C4-2B (cell line): ENCODE data around the gene PDXK.

Experiments
- H3K27ac ChIP-seq: fragments of 450-650 bp; 2 replicates; pipeline ENCODE4 v1.5.1; 2017
- CTCF ChIP-seq: fragments of 450-650 bp; conservative IDR thresholded peaks from 2 replicates; pipeline ENCODE4 v1.5.1; 2017; ENCODE audit warnings: mild to moderate bottlenecking
- ZFX ChIP-seq: fragments of 450-650 bp; IDR thresholded peaks from 2 replicates; pipeline ENCODE4 v1.6.1; 2017

Gene PDXK

GRCh38 chr21:43734928-43735229 lies 15.9 kb downstream of the PDXK start:
- H3K27ac ChIP-seq: no peak overlapping the region
- TF ChIP-seq ZFX: no peak
- TF ChIP-seq CTCF: no peak

- no peak overlapping the region for H3K27ac ChIP-seq
- TF ChIP-seq ZFX (no peak), CTCF (no peak)
Measured at GRCh38 chr21:43735236-43736091, 16.5 kb downstream of the PDXK start.

- no peak overlapping the region for H3K27ac ChIP-seq
- no peak for TF ChIP-seq CTCF
- TF ChIP-seq ZFX: no peak
Measured at GRCh38 chr21:43736224-43736883, 17.4 kb downstream of the PDXK start.

GRCh38 chr21:43737158-43737950 lies 18.4 kb downstream of the PDXK start:
- no peak overlapping the region for H3K27ac ChIP-seq
- TF ChIP-seq ZFX (no peak), CTCF (no peak)

- no peak overlapping the region for H3K27ac ChIP-seq
- no peak for TF ChIP-seq CTCF
- TF ChIP-seq ZFX: no peak
Measured at GRCh38 chr21:43739621-43740435, 20.9 kb downstream of the PDXK start.

GRCh38 chr21:43740497-43741156 lies 21.7 kb downstream of the PDXK start:
- TF ChIP-seq CTCF (no peak), ZFX (no peak)
- no peak overlapping the region for H3K27ac ChIP-seq
